A673 (cell line): ENCODE data around the gene SLC15A3. TPM values are rescaled to one million over a fixed set of nuclear protein-coding genes. Genes with fewer than 3 reads are reported as not detected.

ENCODE experiments used
- BruUV-seq: library from RNA; stranded (reverse); fragments of 400-500 nt; replicated peaks from 2 replicates; lab custom pipeline; 2021; lab: Mats Ljungman, UMichigan
- CTCF ChIA-PET: fragments of 300-600 bp; sonication (Branson Sonifier 250); formaldehyde crosslinking; loops from one replicate; lab custom pipeline; 2022; ENCODE audit warnings: antibody characterized with exemption; lab: Charles Lee
- POLR2A ChIA-PET: fragments of 300-600 bp; sonication (Branson Sonifier 250); formaldehyde crosslinking; loops from one replicate; lab custom pipeline; 2022; ENCODE audit warnings: antibody characterized with exemption; ENCODE audit not compliant: low non-redundant PET; lab: Charles Lee
- DNase-seq: peaks from one replicate; pipeline ENCODE4 v3.0.0-alpha.2; 2015; ENCODE audit warnings: low spot score
- H3K27ac ChIP-seq: fragments of 200-600 bp; sonication (generic); 2 replicates; pipeline ENCODE4 v1.5.1; 2016; ENCODE audit warnings: mixed run types, low read depth, mild to moderate bottlenecking, mixed read lengths, antibody characterized with exemption, low read length; ENCODE audit not compliant: poor library complexity, severe bottlenecking
- H3K27me3 ChIP-seq: fragments of 200-600 bp; sonication (generic); replicated peaks from 2 replicates; pipeline ENCODE4 v1.6.1; 2017; ENCODE audit warnings: mixed run types, low read depth, mild to moderate bottlenecking, mixed read lengths, antibody characterized with exemption, low read length; ENCODE audit not compliant: insufficient read depth, poor library complexity
- H3K36me3 ChIP-seq: fragments of 200-600 bp; sonication (generic); 2 replicates; pipeline ENCODE4 v1.6.1; 2016; ENCODE audit warnings: mixed run types, mild to moderate bottlenecking, mixed read lengths, antibody characterized with exemption, low read length; ENCODE audit not compliant: insufficient read depth, poor library complexity, severe bottlenecking
- H3K4me1 ChIP-seq: fragments of 200-600 bp; sonication (generic); 2 replicates; pipeline ENCODE4 v1.6.1; 2017; ENCODE audit warnings: mixed run types, mild to moderate bottlenecking, mixed read lengths, antibody characterized with exemption, low read length; ENCODE audit not compliant: insufficient read depth, poor library complexity, severe bottlenecking
- H3K4me3 ChIP-seq: fragments of 200-600 bp; sonication (generic); 2 replicates; pipeline ENCODE4 v1.5.1; 2016; ENCODE audit warnings: low read depth, mixed run types, mild to moderate bottlenecking, mixed read lengths, low read length; ENCODE audit not compliant: poor library complexity, severe bottlenecking
- H3K9me3 ChIP-seq: fragments of 200-600 bp; sonication (generic); 2 replicates; pipeline ENCODE4 v1.6.1; 2016; ENCODE audit warnings: mixed run types, low read depth, mild to moderate bottlenecking, mixed read lengths, antibody characterized with exemption, low read length; ENCODE audit not compliant: poor library complexity, severe bottlenecking
- EZH2 ChIP-seq: fragments of 200-600 bp; sonication (generic); IDR thresholded peaks from 2 replicates; pipeline ENCODE4 v1.6.1; 2017; ENCODE audit warnings: borderline replicate concordance, low read depth, mild to moderate bottlenecking, mixed read lengths, antibody characterized with exemption, low read length; ENCODE audit not compliant: poor library complexity, severe bottlenecking
- intact Hi-C: fragments of 100-400 bp; cut with micrococcal nuclease; formaldehyde crosslinking; loops from one replicate; pipeline ENCODE4 v1.10.0; 2022; ENCODE audit not compliant: unreplicated experiment
- total RNA-seq: library from RNA; stranded (reverse); gene quantifications from 2 replicates; pipeline ENCODE4 v1.2.3, GENCODE V29; 2021
- TF ChIP-seq, protein P1 (sequence below): fragments of 300-800, 200-600 bp; sonication (generic); conservative IDR thresholded peaks from 2 replicates; pipeline ENCODE4 v1.5.1; 2017; ENCODE audit warnings: low read depth, mild to moderate bottlenecking, antibody characterized with exemption, low read length, moderate library complexity, mixed read lengths

The SLC15A3 gene
- total RNA-seq, 1 experiment from 2014 or later: not detected

DNA sequence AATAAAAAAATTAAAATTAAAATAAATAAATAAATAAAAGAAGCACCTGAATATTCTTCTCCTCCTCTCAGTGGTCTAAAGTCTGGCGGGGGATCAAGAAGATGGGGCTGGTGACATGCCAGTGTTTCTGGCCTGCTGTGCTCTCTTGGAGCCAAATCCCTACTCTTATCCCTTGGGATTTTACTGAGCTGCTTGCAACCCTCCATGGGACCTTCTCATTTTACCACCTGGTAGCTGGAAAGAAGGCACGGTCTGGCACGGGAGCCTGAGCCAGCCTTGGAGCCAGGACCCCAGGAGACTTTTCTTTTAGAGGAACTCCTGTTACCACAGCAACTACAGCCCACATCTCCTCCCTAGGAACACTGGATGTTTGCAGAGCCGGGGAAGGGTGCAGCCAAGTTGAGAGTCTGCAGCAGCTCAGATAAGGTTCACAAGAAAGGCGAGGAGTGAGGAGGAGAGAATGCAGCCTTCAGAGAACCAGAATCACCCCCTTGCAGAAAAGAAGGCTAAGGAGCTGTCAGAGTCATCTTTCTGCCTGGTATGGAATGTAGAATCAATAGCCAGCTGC lies 41.0 kb upstream of the SLC15A3 start:
- Histone ChIP-seq H3K9me3 (no peaks in the 10 kb centered on the region), H3K4me3 (no peak overlapping the region), H3K36me3 (no peaks in the 10 kb centered on the region), H3K27me3 (no peaks in the 10 kb centered on the region), H3K4me1 (no peaks in the 10 kb centered on the region), H3K27ac (no peak overlapping the region)
- intact Hi-C loops: no loop called here
- no peak for DNase-seq
- ChIA-PET POLR2A (no interaction called here), CTCF (no interaction called here)
- no TSS peak for BruUV-seq
- TF ChIP-seq, protein P1, sequence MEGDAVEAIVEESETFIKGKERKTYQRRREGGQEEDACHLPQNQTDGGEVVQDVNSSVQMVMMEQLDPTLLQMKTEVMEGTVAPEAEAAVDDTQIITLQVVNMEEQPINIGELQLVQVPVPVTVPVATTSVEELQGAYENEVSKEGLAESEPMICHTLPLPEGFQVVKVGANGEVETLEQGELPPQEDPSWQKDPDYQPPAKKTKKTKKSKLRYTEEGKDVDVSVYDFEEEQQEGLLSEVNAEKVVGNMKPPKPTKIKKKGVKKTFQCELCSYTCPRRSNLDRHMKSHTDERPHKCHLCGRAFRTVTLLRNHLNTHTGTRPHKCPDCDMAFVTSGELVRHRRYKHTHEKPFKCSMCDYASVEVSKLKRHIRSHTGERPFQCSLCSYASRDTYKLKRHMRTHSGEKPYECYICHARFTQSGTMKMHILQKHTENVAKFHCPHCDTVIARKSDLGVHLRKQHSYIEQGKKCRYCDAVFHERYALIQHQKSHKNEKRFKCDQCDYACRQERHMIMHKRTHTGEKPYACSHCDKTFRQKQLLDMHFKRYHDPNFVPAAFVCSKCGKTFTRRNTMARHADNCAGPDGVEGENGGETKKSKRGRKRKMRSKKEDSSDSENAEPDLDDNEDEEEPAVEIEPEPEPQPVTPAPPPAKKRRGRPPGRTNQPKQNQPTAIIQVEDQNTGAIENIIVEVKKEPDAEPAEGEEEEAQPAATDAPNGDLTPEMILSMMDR: no peak
- no peak for TF ChIP-seq EZH2

DNA sequence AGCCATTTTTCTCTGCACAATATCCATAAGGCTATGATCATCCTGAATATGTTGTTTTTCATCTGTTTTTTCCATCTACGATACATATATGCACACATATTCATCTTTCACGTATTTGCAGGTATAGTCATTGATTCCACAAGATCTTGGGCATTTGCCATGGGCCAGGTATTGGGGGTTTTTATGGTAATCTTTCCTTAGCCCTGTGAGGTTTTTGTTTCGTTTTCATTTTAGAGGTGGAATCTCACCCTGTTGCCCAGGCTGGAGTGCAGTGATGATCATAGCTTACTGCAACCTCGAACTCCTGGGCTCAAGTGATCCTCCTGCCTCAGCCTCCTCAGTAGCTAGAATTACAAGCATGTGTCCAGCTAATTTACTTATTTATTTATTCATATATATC lies 39.5 kb upstream of the SLC15A3 start:
- Histone ChIP-seq H3K4me3 (no peak overlapping the region), H3K9me3 (no peaks in the 10 kb centered on the region), H3K27me3 (no peaks in the 10 kb centered on the region), H3K4me1 (no peaks in the 10 kb centered on the region), H3K27ac (no peak overlapping the region), H3K36me3 (no peaks in the 10 kb centered on the region)
- intact Hi-C loops: no loop called here
- BruUV-seq: no TSS peak
- TF ChIP-seq, protein P1: no peak
- no peak for TF ChIP-seq EZH2
- CTCF ChIA-PET: no interaction called here
- POLR2A ChIA-PET: no interaction called here
- DNase-seq: no peak

DNA sequence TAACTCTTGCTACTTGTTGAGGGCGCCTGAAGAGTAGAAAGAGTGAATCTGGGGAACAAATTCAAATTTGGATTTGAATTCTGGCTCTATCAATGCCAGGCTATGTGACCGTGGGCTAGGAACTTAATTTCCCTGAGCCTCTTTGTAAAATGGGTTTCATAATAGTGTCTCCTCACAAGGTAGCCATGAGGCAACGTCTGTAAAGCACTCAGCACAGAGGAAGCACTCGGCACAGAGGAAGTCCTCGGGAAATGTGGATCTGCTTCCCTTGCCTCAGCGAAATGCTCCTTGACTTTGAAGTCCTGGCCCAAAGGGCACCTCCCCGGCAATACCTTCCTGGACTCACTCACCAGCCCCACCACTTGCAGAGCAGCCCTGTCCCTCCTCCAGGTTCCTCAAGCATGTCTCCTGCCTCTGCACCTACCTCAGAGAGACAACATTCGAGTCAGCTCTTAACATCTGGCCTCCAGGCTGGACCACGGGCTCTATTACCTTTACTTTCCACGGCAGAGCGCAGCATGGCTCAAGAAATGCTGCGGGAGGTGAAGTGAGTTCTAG lies 37.2 kb upstream of the SLC15A3 start:
- ChIA-PET CTCF (no interaction called here), POLR2A (no interaction called here)
- no peak overlapping the region for H3K4me3 ChIP-seq
- TF ChIP-seq, protein P1: no peak
- no peak for TF ChIP-seq EZH2
- no peaks in the 10 kb centered on the region for H3K9me3 ChIP-seq
- intact Hi-C loops: no loop called here
- no peak for DNase-seq
- no peak overlapping the region for H3K27ac ChIP-seq
- H3K4me1 ChIP-seq: no peaks in the 10 kb centered on the region
- H3K27me3 ChIP-seq: no peaks in the 10 kb centered on the region
- BruUV-seq: no TSS peak
- no peaks in the 10 kb centered on the region for H3K36me3 ChIP-seq
